WTC11 (cell line): ENCODE data around the gene LSM12. TPM values are rescaled to one million over a fixed set of nuclear protein-coding genes. Genes with fewer than 3 reads are reported as not detected.

Experiments used
- ATAC-seq: fragments of 200-7000 bp; cut with Tn5 transposase; 2 replicates; pipeline ENCODE4 v1.10.0; 2021; ENCODE audit warnings: mild to moderate bottlenecking, moderate library complexity
- CTCF ChIA-PET: fragments of 300-600 bp; sonication (Branson Sonifier 250); formaldehyde crosslinking; loops from one replicate; lab custom pipeline; 2021; ENCODE audit warnings: antibody characterized with exemption; lab: Charles Lee
- POLR2A ChIA-PET: fragments of 350-600 bp; sonication (Branson Sonifier 250); formaldehyde crosslinking; loops from one replicate; lab custom pipeline; 2021; ENCODE audit warnings: antibody characterized with exemption; lab: Charles Lee
- DNase-seq: peaks from one replicate; pipeline ENCODE4 v3.0.0; 2021; ENCODE audit warnings: low spot score
- H3K27ac Mint-ChIP-seq: 2 replicates; pipeline ENCODE4 v1.8.0; 2021; ENCODE audit warnings: mixed read lengths
- H3K27me3 Mint-ChIP-seq: 2 replicates; pipeline ENCODE4 v1.8.0; 2021; ENCODE audit warnings: low read depth, mild to moderate bottlenecking, moderate library complexity, mixed read lengths
- H3K36me3 Mint-ChIP-seq: 2 replicates; pipeline ENCODE4 v1.8.0; 2021; ENCODE audit warnings: mixed read lengths
- H3K4me1 Mint-ChIP-seq: 2 replicates; pipeline ENCODE4 v1.8.0; 2022; ENCODE audit warnings: mixed read lengths
- H3K4me3 Mint-ChIP-seq: 2 replicates; pipeline ENCODE4 v1.8.0; 2021; ENCODE audit warnings: mild to moderate bottlenecking, moderate library complexity, mixed read lengths
- H3K9me3 Mint-ChIP-seq: 2 replicates; pipeline ENCODE4 v1.8.0; 2021; ENCODE audit warnings: mixed read lengths
- FOXP1 ChIP-seq: sonication (generic); formaldehyde crosslinking; IDR thresholded peaks from 2 replicates; pipeline ENCODE4 v1.8.0; 2022; ENCODE audit warnings: missing genetic modification reagents, mild to moderate bottlenecking, moderate library complexity, borderline replicate concordance
- GABPB1 ChIP-seq: sonication (generic); formaldehyde crosslinking; IDR thresholded peaks from 2 replicates; pipeline ENCODE4 v1.8.1; 2023; ENCODE audit warnings: mild to moderate bottlenecking, missing genetic modification reagents
- IRF2 ChIP-seq: sonication (generic); formaldehyde crosslinking; IDR thresholded peaks from 2 replicates; pipeline ENCODE4 v1.8.0; 2022; ENCODE audit warnings: low read depth, missing genetic modification reagents, borderline replicate concordance
- KAT7 ChIP-seq: sonication (generic); formaldehyde crosslinking; IDR thresholded peaks from 2 replicates; pipeline ENCODE4 v1.8.1; 2023; ENCODE audit warnings: missing genetic modification reagents, mild to moderate bottlenecking, borderline replicate concordance
- NFATC4 ChIP-seq: fragments of 250-450 bp; sonication (Bioruptor Pico); IDR thresholded peaks from 2 replicates; pipeline ENCODE4 v1.9.0; 2021; ENCODE audit warnings: mild to moderate bottlenecking
- RELA ChIP-seq: sonication (generic); formaldehyde crosslinking; IDR thresholded peaks from 2 replicates; pipeline ENCODE4 v1.8.1; 2022; ENCODE audit warnings: missing genetic modification reagents, mild to moderate bottlenecking, borderline replicate concordance
- SMAD3 ChIP-seq: sonication (generic); formaldehyde crosslinking; IDR thresholded peaks from 2 replicates; pipeline ENCODE4 v1.8.0; 2022; ENCODE audit warnings: missing genetic modification reagents, mild to moderate bottlenecking, borderline replicate concordance
- TEAD4 ChIP-seq: sonication (generic); formaldehyde crosslinking; IDR thresholded peaks from 2 replicates; pipeline ENCODE4 v1.8.0; 2022; ENCODE audit warnings: mild to moderate bottlenecking, missing genetic modification reagents
- ZNF138 ChIP-seq: sonication (generic); formaldehyde crosslinking; conservative IDR thresholded peaks from 2 replicates; pipeline ENCODE4 v1.8.1; 2022; ENCODE audit warnings: mild to moderate bottlenecking, moderate library complexity, missing genetic modification reagents
- ZNF423 ChIP-seq: fragments of 250-450 bp; sonication (Bioruptor Pico); IDR thresholded peaks from 2 replicates; pipeline ENCODE4 v2.1.2; 2022; ENCODE audit warnings: mild to moderate bottlenecking, moderate library complexity
- total RNA-seq: library from RNA; stranded (reverse); gene quantifications from 3 replicates; pipeline ENCODE4 v1.2.3, GENCODE V29; 2021
- TF ChIP-seq, protein P1 (sequence below): sonication (generic); formaldehyde crosslinking; conservative IDR thresholded peaks from 2 replicates; pipeline ENCODE4 v1.8.1; 2022; ENCODE audit warnings: mild to moderate bottlenecking, missing genetic modification reagents
- TF ChIP-seq, protein P2 (sequence below): sonication (generic); formaldehyde crosslinking; IDR thresholded peaks from 2 replicates; pipeline ENCODE4 v1.8.0; 2022; ENCODE audit warnings: missing genetic modification reagents
- TF ChIP-seq, protein P3 (sequence below): sonication (generic); formaldehyde crosslinking; IDR thresholded peaks from 2 replicates; pipeline ENCODE4 v1.8.1; 2023; ENCODE audit warnings: mild to moderate bottlenecking, missing genetic modification reagents
- TF ChIP-seq, protein P4 (sequence below): sonication (generic); formaldehyde crosslinking; IDR thresholded peaks from 2 replicates; pipeline ENCODE4 v1.8.1; 2022; ENCODE audit warnings: mild to moderate bottlenecking, missing genetic modification reagents, moderate library complexity, borderline replicate concordance
- TF ChIP-seq, protein P5 (sequence below): sonication (generic); formaldehyde crosslinking; IDR thresholded peaks from 2 replicates; pipeline ENCODE4 v1.8.1; 2023; ENCODE audit warnings: mild to moderate bottlenecking, missing genetic modification reagents, moderate library complexity

The LSM12 gene
- total RNA-seq, 1 experiment from 2014 or later: 102 TPM

DNA sequence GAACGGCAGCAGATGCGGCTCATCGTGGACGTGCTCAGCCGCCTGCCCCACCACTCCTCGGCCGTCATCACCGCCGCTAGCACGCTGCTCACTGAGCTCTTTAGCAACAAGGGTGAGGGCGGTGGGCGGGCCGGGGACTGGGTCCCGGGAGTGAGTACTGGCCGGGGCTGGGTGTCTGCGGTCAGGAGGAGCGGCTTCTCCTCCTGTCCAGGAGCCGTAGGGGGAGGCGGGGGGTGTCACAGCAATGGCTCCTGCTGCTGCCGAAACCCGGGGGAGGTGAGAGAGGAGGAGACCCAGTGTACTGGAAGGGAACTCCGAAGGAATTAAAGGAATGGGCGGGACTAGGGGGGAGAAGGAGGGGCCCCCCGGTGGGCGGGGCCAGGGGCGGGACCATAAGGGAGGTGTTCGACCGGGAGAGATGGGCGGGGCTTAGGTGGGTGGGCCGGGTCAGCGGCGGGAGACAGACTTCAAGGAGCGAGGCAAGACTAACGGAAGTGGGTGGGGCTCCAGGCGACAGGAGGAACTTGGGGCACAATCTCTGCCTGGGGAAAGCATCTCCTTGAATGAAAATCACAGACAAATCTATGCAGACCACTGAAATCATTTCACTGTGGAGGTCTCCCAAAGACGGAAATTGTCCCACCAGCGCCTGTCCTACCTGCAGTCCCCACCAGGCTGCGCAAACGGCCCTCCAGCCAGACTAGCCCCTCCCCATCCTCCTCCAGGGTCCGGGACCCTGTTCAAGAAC, 59.7 kb downstream of the LSM12 start (continued):
- TF ChIP-seq ZNF423 (CRISPR knock-in tag): no peak
- TF ChIP-seq RELA: no peak
- no peak for TF ChIP-seq NFATC4 (CRISPR knock-in tag)
- TF ChIP-seq ZNF138 (CRISPR knock-in tag): no peak
- TF ChIP-seq, protein P1, sequence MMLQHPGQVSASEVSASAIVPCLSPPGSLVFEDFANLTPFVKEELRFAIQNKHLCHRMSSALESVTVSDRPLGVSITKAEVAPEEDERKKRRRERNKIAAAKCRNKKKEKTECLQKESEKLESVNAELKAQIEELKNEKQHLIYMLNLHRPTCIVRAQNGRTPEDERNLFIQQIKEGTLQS (CRISPR knock-in tag): no peak
- TF ChIP-seq, protein P2, sequence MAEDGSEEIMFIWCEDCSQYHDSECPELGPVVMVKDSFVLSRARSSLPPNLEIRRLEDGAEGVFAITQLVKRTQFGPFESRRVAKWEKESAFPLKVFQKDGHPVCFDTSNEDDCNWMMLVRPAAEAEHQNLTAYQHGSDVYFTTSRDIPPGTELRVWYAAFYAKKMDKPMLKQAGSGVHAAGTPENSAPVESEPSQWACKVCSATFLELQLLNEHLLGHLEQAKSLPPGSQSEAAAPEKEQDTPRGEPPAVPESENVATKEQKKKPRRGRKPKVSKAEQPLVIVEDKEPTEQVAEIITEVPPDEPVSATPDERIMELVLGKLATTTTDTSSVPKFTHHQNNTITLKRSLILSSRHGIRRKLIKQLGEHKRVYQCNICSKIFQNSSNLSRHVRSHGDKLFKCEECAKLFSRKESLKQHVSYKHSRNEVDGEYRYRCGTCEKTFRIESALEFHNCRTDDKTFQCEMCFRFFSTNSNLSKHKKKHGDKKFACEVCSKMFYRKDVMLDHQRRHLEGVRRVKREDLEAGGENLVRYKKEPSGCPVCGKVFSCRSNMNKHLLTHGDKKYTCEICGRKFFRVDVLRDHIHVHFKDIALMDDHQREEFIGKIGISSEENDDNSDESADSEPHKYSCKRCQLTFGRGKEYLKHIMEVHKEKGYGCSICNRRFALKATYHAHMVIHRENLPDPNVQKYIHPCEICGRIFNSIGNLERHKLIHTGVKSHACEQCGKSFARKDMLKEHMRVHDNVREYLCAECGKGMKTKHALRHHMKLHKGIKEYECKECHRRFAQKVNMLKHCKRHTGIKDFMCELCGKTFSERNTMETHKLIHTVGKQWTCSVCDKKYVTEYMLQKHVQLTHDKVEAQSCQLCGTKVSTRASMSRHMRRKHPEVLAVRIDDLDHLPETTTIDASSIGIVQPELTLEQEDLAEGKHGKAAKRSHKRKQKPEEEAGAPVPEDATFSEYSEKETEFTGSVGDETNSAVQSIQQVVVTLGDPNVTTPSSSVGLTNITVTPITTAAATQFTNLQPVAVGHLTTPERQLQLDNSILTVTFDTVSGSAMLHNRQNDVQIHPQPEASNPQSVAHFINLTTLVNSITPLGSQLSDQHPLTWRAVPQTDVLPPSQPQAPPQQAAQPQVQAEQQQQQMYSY: peak; percentile 13; the same call in 1 of the 2 replicates
- 0 out of 2 replicates have a peak, but pooled peaks have one; percentile 52 for TF ChIP-seq KAT7 (CRISPR knock-in tag)
- TF ChIP-seq SMAD3 (CRISPR knock-in tag): 0 out of 2 replicates have a peak, but pooled peaks have one; percentile 9

DNA sequence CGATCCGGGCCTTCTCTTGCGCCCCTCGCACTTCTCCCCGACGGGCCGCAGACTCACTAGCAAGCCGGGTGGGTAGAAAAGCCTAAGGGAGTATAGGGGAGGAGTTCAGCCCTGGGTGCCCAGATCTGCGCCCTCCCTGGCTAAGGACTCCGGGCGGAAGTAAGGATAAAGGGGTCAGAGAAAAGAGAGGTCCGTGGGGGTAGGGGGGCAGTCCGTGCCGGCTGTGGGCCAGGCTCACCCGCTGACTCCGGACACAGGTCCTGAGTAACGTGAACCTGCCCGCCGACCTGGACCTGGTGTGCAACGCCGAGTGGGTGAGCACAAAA, 60.2 kb downstream of the LSM12 start:
- peak overlapping the region; percentile 92 for H3K4me3 Mint-ChIP-seq
- no peak for DNase-seq
- no peaks in the 10 kb centered on the region for H3K9me3 Mint-ChIP-seq
- peak overlapping the region; percentile 83 for H3K27ac Mint-ChIP-seq
- TF ChIP-seq, protein P3, sequence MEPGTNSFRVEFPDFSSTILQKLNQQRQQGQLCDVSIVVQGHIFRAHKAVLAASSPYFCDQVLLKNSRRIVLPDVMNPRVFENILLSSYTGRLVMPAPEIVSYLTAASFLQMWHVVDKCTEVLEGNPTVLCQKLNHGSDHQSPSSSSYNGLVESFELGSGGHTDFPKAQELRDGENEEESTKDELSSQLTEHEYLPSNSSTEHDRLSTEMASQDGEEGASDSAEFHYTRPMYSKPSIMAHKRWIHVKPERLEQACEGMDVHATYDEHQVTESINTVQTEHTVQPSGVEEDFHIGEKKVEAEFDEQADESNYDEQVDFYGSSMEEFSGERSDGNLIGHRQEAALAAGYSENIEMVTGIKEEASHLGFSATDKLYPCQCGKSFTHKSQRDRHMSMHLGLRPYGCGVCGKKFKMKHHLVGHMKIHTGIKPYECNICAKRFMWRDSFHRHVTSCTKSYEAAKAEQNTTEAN (CRISPR knock-in tag): peak; percentile 7; the same call in 1 of the 2 replicates
- TF ChIP-seq IRF2 (CRISPR knock-in tag): no peak
- ChIA-PET POLR2A (interaction anchor here (0.6 to 1.5 kb wide), 5 partner anchors 12 to 217 kb away, joined by 3 to 4 read pairs (median 3); no protein-coding TSS in a partner anchor), CTCF (interaction anchor here (0.5 to 7.0 kb wide), 25 partner anchors 23 to 348 kb away, joined by 3 to 74 read pairs (median 5); partner anchors contain the start of genes HDAC5, PPY and PYY)
- peak; percentile 0; the same call in 1 of the 2 replicates for ATAC-seq
- H3K36me3 Mint-ChIP-seq: peaks cover 10% of the 10 kb centered on the region; the same call in 1 of the 2 replicates
- peaks cover 20% of the 10 kb centered on the region for H3K4me1 Mint-ChIP-seq
- H3K27me3 Mint-ChIP-seq: peaks cover 23% of the 10 kb centered on the region

DNA sequence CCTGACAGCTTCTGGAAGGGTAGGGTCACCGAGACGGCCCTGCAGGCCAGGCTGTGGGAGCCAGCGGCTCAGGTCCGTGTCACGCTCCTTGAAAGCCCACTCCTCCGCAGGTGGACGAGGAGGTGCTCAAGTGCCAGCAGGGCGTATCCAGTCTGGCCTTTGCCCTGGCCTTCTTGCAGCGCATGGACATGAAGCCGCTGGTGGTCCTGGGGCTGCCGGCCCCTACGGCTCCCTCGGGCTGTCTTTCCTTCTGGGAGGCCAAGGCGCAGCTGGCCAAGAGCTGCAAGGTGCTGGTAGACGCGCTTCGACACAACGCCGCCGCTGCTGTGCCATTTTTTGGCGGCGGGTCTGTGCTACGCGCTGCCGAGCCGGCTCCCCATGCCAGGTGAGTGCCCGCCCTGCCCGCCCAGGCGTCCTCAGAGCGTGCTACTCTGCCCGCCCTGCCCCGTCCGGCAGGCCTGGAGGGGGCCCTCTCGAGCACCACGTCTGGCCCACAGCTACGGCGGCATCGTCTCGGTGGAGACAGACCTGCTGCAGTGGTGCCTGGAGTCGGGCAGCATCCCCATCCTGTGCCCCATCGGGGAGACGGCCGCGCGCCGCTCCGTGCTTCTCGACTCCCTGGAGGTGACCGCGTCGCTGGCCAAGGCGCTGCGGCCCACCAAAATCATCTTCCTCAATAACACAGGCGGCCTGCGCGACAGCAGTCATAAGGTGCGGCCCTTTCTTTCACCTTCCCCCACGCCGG, 60.8 kb downstream of the LSM12 start:
- ChIA-PET POLR2A (interaction anchor here (0.6 to 1.5 kb wide), 7 partner anchors 9 to 217 kb away, joined by 3 to 5 read pairs (median 3); partner anchors contain the start of gene TMEM101), CTCF (interaction anchor here (0.5 to 7.0 kb wide), 29 partner anchors 11 to 349 kb away, joined by 3 to 74 read pairs (median 5); partner anchors contain the start of genes HDAC5, PPY and PYY)
- H3K27ac Mint-ChIP-seq: peak overlapping the region; percentile 83
- no peak for TF ChIP-seq FOXP1 (CRISPR knock-in tag)
- TF ChIP-seq, protein P4, sequence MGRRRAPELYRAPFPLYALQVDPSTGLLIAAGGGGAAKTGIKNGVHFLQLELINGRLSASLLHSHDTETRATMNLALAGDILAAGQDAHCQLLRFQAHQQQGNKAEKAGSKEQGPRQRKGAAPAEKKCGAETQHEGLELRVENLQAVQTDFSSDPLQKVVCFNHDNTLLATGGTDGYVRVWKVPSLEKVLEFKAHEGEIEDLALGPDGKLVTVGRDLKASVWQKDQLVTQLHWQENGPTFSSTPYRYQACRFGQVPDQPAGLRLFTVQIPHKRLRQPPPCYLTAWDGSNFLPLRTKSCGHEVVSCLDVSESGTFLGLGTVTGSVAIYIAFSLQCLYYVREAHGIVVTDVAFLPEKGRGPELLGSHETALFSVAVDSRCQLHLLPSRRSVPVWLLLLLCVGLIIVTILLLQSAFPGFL: no peak
- TF ChIP-seq, protein P5, sequence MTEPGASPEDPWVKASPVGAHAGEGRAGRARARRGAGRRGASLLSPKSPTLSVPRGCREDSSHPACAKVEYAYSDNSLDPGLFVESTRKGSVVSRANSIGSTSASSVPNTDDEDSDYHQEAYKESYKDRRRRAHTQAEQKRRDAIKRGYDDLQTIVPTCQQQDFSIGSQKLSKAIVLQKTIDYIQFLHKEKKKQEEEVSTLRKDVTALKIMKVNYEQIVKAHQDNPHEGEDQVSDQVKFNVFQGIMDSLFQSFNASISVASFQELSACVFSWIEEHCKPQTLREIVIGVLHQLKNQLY (CRISPR knock-in tag): no peak
- TF ChIP-seq, protein P3 (CRISPR knock-in tag): peak; percentile 44; the same call in 1 of the 2 replicates
- TF ChIP-seq GABPB1 (CRISPR knock-in tag): no peak
- no peak for TF ChIP-seq TEAD4 (CRISPR knock-in tag)
- TF ChIP-seq, protein P2: peak; percentile 78

More for the DNA sequence above, 60.8 kb downstream of the LSM12 start:
- ATAC-seq: peak; percentile 48
- Mint-ChIP-seq H3K36me3 (peaks cover 9% of the 10 kb centered on the region; the same call in 1 of the 2 replicates), H3K9me3 (no peaks in the 10 kb centered on the region), H3K4me1 (peaks cover 20% of the 10 kb centered on the region), H3K27me3 (peaks cover 26% of the 10 kb centered on the region), H3K4me3 (peak overlapping the region; percentile 92)
- peak; percentile 77 for DNase-seq
